Lung (tissue), 12 donors: ENCODE measurements around the gene SCGB3A1. TPM values are rescaled to one million over a fixed set of nuclear protein-coding genes. Genes with fewer than 3 reads are reported as not detected.

Experiments used
- ATAC-seq: fragments of 200-7000 bp; cut with Tn5 transposase; one replicate; pipeline ENCODE4 v1.9.1; 2020; ENCODE audit warnings: moderate number of reproducible peaks; ENCODE audit not compliant: insufficient read depth, low FRiP score
- DNase-seq, 3 donors: peaks; one replicate each; pipeline ENCODE4 v3.0.0-alpha.2; 2013 to 2017
- H3K27ac ChIP-seq, 2 donors: one replicate each; pipeline ENCODE4 v1.5.1; 2013; ENCODE audit warnings: mild to moderate bottlenecking in 2 of 2, moderate library complexity in 2 of 2, control low read depth in 1 of 2, inconsistent platforms in 1 of 2, low read depth in 1 of 2, low read length in 1 of 2
- H3K27me3 ChIP-seq, 3 donors: one replicate each; pipeline ENCODE4 v1.5.1; 2013; ENCODE audit warnings: low read length in 2 of 3; ENCODE audit not compliant: control insufficient read depth in 3 of 3, insufficient read depth in 3 of 3
- H3K36me3 ChIP-seq, 4 donors: one replicate each; pipeline ENCODE4 v1.5.1; 2013; ENCODE audit warnings: low read length in 4 of 4, mild to moderate bottlenecking in 1 of 4, moderate library complexity in 1 of 4; ENCODE audit not compliant: control insufficient read depth in 4 of 4, insufficient read depth in 4 of 4
- H3K4me1 ChIP-seq, 5 donors: one replicate each; pipeline ENCODE4 v1.5.1; 2013; ENCODE audit warnings: low read length in 5 of 5, mild to moderate bottlenecking in 2 of 5, moderate library complexity in 1 of 5; ENCODE audit not compliant: control insufficient read depth in 5 of 5, insufficient read depth in 5 of 5
- H3K4me3 ChIP-seq: one replicate; pipeline ENCODE4 v1.5.1; 2013; ENCODE audit warnings: mild to moderate bottlenecking, control low read depth, moderate library complexity
- H3K9ac ChIP-seq, 2 donors: one replicate each; pipeline ENCODE4 v1.5.1; 2013; ENCODE audit warnings: low read length in 2 of 2, control low read depth in 1 of 2; ENCODE audit not compliant: insufficient read depth in 1 of 2
- H3K9me3 ChIP-seq, 4 donors: one replicate each; pipeline ENCODE4 v1.5.1; 2013; ENCODE audit warnings: low read length in 3 of 4, mild to moderate bottlenecking in 1 of 4, moderate library complexity in 1 of 4; ENCODE audit not compliant: control insufficient read depth in 4 of 4, insufficient read depth in 3 of 4
- WGBS, 2 donors: extraction: QIAGEN DNeasy Blood & Tissue Kit; methylation state at CpG; one replicate each; pipeline ENCODE4 v1.1.7; 2013; 5-methylcytosine and 5-hydroxymethylcytosine counted together
- polyA plus RNA-seq, 2 donors: library from polyadenylated mRNA; stranded (reverse); fragments of 200-250 nt; gene quantifications; one replicate each; pipeline ENCODE4 v1.2.1, GENCODE V29; 2013
- total RNA-seq, 2 donors: library from RNA; depleted of rRNA in 1 of 2; stranded (reverse); fragments of >200 nt in 1 of 2; gene quantifications; one replicate each; pipeline ENCODE4 v1.2.1, GENCODE V29; 2014 to 2021
- TF ChIP-seq, protein P1 (sequence below): IDR thresholded peaks from 2 replicates; pipeline ENCODE4 v1.5.1; 2012; ENCODE audit warnings: mild to moderate bottlenecking; ENCODE audit errors: control extremely low read depth, extremely low read depth
- donor health status: control.
- donor health status: control.
- donor health status: Bipolar disorder and iron deficiency.
- donor health status: healthy.
- donor health status: DM: yes; HTN: yes; CAD: no.

SCGB3A1 gene
- total and polyA plus RNA-seq, 4 donors = 119 to 3,799 (median 1,024) TPM

DNA sequence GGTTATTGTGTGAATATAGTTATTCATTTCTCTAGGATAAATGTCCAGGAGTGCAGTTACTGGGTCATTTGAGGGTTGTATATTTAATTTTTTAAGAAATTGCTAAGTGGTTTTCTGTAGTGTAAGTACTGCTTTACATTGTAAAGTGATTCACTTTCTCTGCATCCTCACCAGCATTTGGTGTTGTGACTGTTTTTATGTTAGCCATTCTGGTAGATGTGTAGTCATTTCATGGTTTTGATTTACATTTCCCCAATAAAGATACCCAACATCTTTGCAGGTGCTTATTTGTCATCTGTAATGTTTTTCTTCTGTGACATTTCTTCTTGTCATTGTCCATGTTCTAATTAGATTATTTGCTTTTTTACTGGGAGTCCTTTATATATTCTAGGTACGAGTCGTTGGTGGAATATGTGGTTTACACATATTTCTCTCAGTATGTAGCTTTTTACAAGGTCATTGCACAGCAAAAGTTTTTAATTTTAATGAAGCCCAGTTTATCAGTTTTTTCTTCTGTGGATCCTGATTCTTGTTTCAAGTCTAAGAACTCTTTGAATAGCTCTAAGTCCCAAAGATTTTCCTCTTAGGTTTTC, 34.0 kb downstream of the SCGB3A1 start:
- ATAC-seq = no peak
- no peak overlapping the region for H3K9ac ChIP-seq
- no peak overlapping the region for H3K27ac ChIP-seq
- DNase-seq = no peak
- peaks cover 0 to 10% (median 0%) of the 10 kb centered on the region in 5 donors for H3K4me1 ChIP-seq
- TF ChIP-seq, protein P1, sequence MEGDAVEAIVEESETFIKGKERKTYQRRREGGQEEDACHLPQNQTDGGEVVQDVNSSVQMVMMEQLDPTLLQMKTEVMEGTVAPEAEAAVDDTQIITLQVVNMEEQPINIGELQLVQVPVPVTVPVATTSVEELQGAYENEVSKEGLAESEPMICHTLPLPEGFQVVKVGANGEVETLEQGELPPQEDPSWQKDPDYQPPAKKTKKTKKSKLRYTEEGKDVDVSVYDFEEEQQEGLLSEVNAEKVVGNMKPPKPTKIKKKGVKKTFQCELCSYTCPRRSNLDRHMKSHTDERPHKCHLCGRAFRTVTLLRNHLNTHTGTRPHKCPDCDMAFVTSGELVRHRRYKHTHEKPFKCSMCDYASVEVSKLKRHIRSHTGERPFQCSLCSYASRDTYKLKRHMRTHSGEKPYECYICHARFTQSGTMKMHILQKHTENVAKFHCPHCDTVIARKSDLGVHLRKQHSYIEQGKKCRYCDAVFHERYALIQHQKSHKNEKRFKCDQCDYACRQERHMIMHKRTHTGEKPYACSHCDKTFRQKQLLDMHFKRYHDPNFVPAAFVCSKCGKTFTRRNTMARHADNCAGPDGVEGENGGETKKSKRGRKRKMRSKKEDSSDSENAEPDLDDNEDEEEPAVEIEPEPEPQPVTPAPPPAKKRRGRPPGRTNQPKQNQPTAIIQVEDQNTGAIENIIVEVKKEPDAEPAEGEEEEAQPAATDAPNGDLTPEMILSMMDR = no peak
- peaks cover 6 to 14% (median 9%) of the 10 kb centered on the region in 4 donors for H3K36me3 ChIP-seq
- WGBS, 2 donors = 93 to 96% methylated on average over 2 of the region's 2 CpGs
- H3K4me3 ChIP-seq = no peak overlapping the region
- no peaks in the 10 kb centered on the region for H3K27me3 ChIP-seq
- H3K9me3 ChIP-seq = no peaks in the 10 kb centered on the region

DNA sequence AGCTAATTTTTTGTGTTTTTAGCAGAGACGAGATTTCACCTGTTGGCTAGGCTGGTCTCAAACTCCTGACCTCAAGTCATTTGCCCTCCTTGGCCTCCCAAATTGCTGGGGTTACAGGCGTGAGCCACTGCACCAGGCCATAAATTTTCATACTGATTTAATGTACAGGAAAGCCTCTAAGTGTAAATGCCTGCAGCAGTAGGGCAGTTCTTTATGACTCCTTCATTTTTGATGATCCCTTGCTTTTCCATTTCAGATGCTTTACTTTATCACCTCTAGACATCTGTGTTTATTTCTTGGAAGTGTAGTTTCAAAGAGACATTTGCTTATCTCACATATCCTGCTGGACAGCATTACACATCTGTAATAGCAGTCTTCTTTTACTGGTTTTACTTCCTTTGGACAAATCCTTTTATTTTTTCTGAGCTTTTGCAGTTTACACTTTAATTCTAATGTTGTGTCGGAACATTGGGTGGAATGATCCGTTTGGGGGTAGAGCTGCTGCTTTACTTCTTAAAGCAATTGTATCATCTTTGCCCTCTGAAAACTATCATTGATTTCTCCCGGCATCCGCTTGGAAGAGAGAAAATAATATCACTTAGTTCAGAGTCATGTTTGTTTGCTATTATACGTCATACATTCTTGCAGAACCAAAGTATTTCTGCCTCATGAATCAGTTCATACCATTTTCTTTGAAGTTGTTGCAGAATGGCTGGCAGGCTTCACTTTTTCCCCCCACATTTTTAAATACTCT, 36.0 kb downstream of the SCGB3A1 start:
- Histone ChIP-seq H3K4me1 (peaks cover 0 to 10% (median 0%) of the 10 kb centered on the region in 5 donors), H3K4me3 (no peak overlapping the region), H3K27me3 (no peaks in the 10 kb centered on the region), H3K9me3 (no peaks in the 10 kb centered on the region), H3K36me3 (peaks cover 6 to 17% (median 15%) of the 10 kb centered on the region in 4 donors), H3K27ac (no peak overlapping the region), H3K9ac (no peak overlapping the region)
- ATAC-seq (no peak), DNase-seq (peak; percentile 14 to 51 (median 19))
- TF ChIP-seq, protein P1 = no peak
- 84 to 89% methylated on average over 7 of the region's 7 CpGs for WGBS, 2 donors

DNA sequence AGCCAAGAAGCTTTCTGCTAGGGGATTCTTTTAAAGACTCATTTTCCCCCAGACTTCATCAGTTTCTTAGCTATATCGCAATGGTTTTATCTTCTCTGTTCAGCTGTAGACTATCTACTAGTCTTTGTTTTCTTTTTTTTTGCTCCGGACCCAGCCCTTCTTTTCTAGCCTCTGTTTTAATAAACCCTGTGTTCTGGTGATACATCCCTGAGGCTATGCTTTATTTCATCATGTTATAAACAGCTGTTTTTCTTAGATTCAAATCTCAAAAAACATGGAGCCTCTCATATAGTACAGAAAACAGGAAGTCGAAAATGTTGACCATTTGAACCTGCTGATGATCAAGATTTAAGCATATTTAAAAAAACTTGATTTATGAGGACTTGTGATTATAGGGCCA, 37.8 kb downstream of the SCGB3A1 start:
- Histone ChIP-seq H3K4me3 (no peak overlapping the region), H3K27me3 (no peaks in the 10 kb centered on the region), H3K9me3 (no peaks in the 10 kb centered on the region), H3K9ac (no peak overlapping the region), H3K27ac (no peak overlapping the region), H3K36me3 (peaks cover 6 to 18% (median 17%) of the 10 kb centered on the region in 4 donors), H3K4me1 (peaks cover 0 to 10% (median 0%) of the 10 kb centered on the region in 5 donors)
- ATAC-seq = no peak
- 93 to 97% methylated on average over 3 of the region's 3 CpGs for WGBS, 2 donors
- TF ChIP-seq, protein P1 = no peak
- no peak for DNase-seq
